ENCODE data around the gene RPL37A.

DNA sequence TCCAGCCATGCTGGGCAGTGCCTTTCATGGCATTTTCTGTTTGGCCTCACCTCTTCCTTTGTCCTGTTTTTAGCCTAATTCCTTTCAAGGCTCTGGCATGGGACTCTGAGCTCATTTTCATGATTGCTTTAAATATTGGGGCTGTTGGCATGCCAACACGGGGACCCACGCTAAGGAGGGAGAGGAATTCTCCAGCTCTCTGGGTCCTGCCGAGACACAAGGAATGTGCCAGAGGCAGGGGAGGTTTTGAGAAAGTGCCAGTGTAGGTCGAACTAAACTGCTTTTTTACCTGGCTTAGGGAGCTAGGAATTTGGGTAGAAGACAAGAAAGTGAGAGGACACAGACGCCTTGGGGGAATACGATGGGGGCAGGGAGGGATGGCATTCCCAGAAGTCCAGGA lies 42.3 kb downstream of the RPL37A start:
- TF ChIP-seq HDAC1 (IDR thresholded peaks at IDR 0.05) (no peak), LEF1 (IDR thresholded peaks at IDR 0.05) (no peak), C11orf30 (IDR thresholded peaks at IDR 0.05; ENCODE audit: low read depth) (no peak)
- TF ChIP-seq, protein P1, sequence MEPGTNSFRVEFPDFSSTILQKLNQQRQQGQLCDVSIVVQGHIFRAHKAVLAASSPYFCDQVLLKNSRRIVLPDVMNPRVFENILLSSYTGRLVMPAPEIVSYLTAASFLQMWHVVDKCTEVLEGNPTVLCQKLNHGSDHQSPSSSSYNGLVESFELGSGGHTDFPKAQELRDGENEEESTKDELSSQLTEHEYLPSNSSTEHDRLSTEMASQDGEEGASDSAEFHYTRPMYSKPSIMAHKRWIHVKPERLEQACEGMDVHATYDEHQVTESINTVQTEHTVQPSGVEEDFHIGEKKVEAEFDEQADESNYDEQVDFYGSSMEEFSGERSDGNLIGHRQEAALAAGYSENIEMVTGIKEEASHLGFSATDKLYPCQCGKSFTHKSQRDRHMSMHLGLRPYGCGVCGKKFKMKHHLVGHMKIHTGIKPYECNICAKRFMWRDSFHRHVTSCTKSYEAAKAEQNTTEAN (CRISPR knock-in tag; IDR thresholded peaks at IDR 0.05): no peak
